ENCODE data around the gene LOXL4.

- TF ChIP-seq EZH2 (IDR thresholded peaks at IDR 0.05; ENCODE audit: borderline replicate concordance, low read length), result no peak
- no peak for TF ChIP-seq CTCF (conservative IDR thresholded peaks at IDR 0.05 in 1 of 2, IDR thresholded peaks at IDR 0.05 in 1 of 2; ENCODE audit: extremely low read depth in 1 of 2, insufficient read depth in 1 of 2, low read depth in 1 of 2, low read length in 2 of 2)
Measured at GRCh38 chr10:98248018-98248417, 20.0 kb downstream of the LOXL4 start.
